ENCODE results near the gene ZBTB7C.

GRCh38 chr18:48195787-48196186 lies 213.4 kb downstream of the ZBTB7C start:
- no peak for TF ChIP-seq CTCF (conservative IDR thresholded peaks at IDR 0.05; ENCODE audit: low read depth, low read length)
- TF ChIP-seq EZH2 (IDR thresholded peaks at IDR 0.05; ENCODE audit: borderline replicate concordance, low read depth, low read length, poor library complexity, severe bottlenecking), result no peak
